Stimulated activated CD8-positive, alpha-beta memory T cell treated with anti-CD3 and anti-CD28 coated beads, Interleukin-15, amount 100 ng/mL, for 24 hours (primary cell): ENCODE measurements around the gene RGL4.
"Not testable (repeated sequence)": the region's sequence is repeated elsewhere in the genome, so short reads cannot be mapped to it uniquely, and the experiment has no call there.

Experiments
- DNase-seq: peaks from one replicate; pipeline ENCODE4 v3.0.0-alpha.2; 2020; ENCODE audit warnings: low read depth

Gene RGL4, protein sequence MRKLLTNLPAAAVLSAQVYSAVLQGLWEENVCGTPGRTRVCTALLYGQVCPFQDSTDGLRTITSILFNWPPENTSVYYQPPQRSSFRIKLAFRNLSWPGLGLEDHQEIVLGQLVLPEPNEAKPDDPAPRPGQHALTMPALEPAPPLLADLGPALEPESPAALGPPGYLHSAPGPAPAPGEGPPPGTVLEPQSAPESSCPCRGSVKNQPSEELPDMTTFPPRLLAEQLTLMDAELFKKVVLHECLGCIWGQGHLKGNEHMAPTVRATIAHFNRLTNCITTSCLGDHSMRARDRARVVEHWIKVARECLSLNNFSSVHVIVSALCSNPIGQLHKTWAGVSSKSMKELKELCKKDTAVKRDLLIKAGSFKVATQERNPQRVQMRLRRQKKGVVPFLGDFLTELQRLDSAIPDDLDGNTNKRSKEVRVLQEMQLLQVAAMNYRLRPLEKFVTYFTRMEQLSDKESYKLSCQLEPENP

DNA sequence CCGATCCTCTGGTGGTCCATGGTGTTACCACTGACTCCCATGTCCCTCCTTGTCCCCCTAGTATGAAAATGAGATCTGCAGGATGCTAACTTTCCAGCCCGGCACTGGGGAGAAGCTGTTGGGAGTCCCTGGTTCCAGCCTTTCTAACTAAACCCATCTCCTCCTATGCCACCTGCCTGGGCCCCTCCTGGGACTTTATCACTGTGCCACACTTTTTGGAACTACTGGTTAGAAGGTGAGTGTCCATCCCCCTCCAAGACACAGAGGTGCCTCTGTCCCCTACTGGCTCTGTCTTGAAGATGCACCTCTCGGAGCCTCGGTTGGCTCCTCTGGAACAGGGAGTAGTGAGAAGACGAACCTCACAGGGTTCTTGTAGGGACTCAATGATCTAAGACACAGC is at the start of gene RGL4:
Gene RGL4, plus strand, starts transcription at position 301 of the 400 bp plus-strand sequence. CDS start 1,018 bp downstream, outside the sequence.
- no peak for DNase-seq

DNA sequence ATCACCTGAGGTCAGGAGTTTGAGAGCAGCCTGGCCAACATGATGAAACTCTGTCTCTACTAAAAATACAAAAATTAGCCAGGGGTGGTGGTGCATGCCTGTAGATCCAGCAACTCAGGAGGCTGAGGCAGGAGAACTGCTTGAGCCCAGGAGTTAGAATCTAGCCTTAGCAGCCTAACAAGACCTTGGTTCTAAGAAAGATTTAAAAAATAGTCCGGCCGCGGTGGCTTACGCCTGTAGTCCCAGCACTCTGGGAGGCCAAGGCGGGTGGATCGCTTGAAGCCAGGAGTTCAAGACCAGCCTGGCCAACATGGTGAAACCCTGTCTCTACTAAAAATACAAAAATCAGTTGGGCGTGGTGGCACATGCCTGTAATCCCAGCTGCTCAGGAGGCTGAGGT is 44.3 kb upstream of the RGL4 start:
- DNase-seq, result not testable (repeated sequence)

DNA sequence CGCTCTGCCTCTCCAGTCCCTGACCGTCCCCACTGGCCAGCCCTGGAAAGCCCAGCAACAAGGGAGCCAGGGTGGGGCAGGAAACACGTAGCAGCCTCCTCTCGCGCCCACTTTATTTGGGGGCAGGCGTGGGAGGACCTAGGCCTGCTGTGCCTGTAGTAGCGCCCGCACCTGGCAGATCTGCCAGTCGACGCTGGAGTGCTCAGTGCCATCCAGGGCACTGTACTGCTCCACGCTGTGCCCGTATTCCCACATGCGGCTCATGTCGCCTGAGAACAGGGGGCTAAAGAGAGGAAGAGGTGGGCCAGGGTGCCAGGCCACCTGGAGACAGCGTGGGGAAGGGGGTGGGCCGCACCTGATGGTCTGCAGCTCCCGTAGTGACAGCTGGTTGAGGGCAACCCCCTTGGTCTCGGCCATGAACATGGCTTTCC is 41.7 kb upstream of the RGL4 start:
- DNase-seq, result no peak

DNA sequence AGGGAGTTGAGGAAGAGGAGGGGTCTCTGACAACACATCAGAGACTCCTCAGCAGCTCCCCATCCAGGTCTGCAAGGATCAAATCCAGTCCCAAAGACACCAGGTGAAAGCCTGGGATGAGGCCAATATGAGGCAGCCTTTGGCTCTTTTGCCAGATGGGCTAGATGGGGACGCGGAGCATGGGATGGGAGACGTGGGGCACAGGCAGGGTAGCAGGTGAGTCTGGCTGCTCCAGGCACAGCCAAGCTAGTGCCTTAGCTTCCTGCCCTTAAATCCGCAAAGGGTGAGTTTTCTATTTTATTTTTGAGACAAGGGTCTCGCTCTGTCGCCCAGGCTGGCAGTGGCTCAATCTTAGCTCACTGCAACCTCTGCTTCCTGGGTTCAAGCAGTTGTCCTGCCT is 39.1 kb upstream of the RGL4 start:
- DNase-seq, result no peak

DNA sequence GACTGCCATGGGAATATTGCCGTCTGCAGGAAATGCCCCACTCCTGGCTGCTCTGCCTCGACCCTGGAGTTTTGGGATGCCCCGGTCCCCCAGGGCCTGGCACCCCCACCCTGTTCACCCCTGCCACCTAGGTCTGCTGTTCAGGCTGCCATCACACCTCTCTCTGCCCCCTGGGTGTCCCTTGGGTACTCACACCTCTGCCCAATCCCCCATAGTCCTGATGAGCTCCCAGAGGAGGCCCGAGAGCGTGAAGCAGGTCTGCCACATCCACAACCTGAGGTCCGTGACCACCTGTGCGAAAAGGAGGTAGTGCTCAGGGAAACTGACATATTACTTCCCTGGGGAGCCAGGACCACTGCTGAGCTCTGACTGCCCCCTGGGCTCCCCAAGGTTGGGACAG is 38.5 kb upstream of the RGL4 start:
- DNase-seq, result no peak

DNA sequence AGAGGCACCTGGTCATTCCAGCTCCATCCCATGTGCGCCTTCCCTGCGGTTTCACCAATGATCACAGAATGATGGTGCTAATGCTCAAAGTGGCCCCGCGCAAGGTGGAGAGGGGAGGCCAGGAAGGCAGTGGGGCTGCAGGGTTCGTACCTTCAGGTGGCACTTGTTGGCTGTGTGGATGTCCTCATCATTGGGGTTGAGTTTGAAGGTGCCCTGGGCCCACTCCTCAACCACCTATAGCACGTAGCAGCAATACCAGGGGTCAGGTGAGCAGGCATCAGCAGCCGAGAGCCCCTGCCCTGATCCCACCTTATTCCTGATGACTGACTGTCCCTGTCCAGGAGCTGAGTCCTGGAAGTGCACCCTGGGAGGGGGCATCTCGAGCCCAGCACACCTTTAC is 38.1 kb upstream of the RGL4 start:
- DNase-seq, result no peak

DNA sequence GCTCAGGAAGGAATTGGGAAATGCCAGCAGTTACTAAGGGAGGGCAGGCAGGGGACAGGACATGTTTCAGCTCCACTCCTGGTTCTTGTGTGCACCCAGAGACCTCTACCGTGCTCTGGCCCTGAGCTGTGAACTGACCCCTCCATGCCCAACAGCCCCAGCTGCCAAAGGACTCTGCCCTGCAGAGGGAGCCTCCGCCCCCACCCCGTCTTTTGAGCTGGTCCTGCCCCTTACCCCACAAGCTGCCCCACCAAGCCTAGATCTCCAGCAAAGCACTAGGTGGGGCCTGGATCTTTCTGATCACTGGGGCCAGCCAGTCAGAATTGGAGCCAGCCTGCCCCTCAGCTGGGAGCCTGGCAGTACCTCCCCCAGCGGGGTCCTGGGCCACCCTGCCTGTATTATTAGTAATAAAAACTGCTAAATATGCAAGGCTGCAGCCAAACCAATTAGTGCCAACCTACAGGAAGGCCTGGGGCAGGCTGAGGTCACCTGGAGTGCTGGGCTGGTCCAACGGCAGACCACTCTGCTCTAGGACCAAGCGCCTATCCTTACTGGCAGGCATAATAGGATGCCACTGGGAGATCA is 34.8 kb upstream of the RGL4 start:
- no peak for DNase-seq

DNA sequence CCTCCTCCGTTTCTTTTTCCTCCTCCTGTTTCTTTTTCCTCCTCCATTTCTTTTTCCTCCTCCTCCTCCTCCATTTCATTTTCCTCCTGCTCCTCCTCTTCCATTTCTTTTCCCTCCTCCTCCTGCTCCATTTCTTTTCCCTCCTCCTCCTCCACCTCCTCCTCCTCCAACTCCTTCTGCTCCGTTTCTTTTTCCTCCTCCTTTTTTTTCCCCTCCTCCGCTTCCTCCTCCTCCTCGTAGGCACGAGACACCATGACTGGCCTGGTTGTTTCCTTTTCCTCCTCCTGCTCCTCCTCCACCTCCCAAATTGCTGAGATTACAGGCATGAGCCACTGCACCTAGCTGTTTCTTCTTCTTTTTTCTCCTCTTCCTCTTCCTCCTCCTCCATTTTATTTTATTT is 33.1 kb upstream of the RGL4 start:
- DNase-seq, result no peak

DNA sequence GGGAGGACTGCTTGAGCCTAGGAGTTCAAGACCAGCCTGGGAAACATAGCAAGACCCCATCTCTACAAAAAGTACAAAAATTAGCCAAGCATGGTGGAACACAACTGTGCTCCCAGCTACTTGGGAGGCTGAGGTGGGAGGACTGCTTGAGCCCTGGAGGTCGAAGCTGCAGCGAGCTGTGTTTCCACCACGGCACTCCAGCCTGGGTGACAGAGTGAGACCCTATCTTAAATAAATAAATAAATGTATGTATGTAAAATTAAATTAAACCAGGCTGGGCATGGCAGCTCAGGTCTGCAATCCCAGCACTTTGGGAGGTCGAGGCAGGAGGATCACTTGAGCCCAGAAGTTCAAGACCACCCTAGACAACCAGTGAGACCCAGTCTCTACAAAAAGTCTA is 30.4 kb upstream of the RGL4 start:
- not testable (repeated sequence) for DNase-seq

DNA sequence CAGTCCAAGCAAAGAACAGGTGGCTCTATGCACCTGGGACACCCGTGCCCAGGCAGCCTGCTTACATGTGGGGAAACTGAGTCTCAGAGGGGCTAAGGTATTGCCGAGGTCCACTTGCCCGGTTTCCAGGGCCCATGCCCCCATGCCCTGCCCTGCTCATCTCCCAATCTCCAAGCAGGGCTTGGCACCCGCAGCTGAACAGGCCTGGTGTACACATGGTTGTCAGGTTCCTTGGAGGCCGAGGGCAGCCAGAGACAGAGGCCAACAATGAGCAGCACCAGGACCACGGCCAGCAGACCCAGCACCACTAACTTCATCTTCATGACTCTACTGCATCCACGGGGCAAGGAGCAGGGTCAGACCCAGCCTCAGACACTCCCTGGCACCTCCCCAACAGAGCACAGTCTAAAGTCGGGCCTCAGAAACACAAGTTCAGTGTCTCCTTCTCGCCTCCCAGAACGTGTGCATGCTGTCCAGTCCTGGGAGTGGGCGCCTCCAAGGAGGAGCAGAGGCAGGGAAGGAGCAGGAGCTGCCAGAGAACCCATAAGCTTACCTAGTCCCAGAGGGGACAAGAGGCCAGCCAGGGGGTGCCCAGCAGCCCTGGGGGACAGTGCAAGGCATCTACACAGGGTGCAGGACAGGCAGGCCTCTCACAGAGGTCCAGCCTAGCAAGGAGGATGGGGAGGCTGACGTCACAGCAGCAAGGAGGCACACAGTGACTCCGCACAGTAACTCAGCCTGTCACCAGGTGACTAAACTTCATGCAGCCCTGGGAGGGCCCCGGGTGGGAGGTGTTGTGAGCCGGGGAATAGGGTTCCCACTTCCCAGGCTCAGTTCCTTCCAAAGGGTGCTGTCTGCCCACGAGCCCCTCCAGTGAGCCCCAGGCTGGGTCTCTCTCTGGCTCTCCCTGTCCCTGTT is 20.2 kb upstream of the RGL4 start:
- DNase-seq, result no peak

DNA sequence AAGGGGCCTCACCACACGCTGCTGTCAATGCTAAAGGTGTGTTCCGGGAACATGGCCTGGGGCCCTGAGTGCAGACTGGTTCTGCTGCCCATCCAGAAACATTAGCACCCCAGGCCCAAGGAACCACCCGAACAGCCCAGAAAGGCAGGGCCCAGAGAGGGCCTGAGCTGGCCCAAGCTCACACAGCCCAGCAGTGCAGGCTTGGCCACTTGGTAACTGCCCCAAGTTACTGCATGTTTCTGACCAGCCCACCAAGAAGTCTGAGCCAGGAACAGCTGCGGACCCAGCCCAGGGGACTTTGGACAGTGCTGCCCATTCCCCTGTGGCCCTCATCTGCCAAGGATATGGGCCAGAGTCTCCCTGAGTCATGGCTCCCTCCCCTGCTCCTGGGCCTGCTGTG is 19.4 kb upstream of the RGL4 start:
- not testable (repeated sequence) for DNase-seq

DNA sequence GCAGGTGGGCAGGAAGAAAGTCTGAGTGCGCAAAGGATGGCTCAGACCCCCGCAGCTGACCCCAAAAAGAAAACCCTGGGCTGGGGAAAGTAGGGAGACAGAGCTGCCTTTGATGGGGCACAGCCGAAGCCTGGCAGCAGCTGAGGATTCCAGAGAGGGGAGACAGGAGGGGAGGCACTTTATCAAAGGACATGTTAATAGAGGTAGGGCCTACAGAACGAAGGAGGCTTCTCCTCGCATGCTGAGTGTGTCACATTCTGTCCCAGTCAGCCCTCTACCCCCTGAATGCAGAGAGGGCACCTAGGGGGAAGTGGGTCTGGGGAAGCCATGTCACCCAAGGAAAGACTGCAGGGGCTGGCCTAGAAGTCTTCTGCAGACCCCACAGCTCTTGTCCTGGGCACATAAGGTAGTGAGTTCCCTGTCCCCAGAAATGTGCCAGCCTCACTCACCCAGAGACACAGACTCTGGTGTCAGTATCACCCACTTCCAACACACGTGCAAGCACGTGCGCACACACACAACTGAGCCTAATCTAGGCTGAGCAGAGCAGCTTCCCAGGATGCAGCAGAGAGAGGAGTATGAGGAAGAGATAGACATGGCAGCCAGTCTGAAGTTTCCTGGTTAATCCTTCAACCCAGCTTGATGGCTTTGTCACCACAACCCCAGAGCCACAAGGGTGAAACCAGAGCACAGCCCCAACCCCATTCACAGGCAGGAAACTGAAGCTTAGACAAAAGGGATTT is 18.3 kb upstream of the RGL4 start:
- not testable (repeated sequence) for DNase-seq

DNA sequence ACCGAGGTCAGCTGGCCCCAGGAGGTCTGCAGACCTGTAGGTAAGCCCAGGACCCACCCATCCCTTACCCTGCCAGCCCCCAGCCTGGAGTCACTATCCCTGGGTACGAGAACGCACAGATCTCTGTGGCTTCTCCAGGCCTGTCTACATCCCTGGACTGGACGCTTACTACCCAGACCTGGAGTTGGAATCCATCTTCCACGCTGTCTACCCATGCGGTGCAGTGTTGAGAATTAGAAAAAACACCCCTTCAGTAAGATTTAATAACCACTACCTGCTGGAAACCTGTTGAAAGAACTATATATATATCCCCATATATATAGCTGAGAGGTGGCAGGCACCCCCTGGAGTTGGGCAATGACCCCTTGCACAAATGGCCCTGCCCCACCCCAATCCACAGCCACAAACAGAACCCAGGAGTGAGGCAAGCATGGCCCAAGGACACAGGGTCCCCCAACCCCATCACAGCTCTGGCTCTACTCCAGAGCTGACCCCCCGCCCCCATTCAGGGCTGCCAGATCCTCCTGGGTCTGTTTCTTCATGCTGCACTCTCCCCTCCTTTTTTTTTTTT is 17.7 kb upstream of the RGL4 start:
- no peak for DNase-seq

DNA sequence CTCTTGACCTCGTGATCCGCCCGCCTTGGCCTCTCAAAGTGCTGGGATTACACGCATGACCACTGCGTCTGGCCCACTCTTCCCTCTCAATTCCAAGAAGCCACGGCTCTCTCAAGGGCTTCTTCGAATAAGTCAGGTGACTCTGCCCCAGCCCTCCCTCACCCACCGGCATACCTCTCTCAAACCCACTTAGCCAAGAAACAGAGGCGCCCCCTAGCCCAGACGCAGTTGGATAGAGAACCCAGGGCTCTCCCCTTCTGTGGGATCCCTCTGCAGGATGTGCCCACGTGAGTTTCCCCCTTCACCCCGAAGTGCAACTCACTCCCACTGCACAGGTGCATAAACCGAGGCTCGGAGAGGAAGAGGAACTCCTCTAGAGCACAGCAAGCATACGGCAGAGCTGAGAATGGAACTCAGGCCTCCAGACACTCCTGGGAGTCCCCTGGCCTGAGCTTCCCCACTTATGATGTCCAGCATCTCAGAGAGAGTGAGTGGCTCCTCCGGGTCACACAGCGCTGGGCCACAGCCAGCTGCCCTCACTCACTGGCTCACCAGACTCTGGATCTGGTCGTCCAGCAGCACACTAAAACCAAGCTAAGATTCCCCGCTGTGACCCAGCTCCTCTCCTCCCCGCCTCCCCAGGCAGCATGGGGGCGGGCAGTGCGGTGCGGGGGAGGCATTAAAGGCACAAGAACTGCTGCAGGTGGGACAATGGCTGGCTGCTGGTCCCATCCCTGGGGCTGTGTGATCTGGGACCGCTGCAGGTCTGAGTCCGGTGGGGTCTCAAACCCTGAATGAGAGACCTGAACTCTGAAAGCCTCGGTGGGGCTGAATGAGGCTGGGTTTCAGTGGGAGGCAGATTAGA is 16.8 kb upstream of the RGL4 start:
- DNase-seq, result no peak

DNA sequence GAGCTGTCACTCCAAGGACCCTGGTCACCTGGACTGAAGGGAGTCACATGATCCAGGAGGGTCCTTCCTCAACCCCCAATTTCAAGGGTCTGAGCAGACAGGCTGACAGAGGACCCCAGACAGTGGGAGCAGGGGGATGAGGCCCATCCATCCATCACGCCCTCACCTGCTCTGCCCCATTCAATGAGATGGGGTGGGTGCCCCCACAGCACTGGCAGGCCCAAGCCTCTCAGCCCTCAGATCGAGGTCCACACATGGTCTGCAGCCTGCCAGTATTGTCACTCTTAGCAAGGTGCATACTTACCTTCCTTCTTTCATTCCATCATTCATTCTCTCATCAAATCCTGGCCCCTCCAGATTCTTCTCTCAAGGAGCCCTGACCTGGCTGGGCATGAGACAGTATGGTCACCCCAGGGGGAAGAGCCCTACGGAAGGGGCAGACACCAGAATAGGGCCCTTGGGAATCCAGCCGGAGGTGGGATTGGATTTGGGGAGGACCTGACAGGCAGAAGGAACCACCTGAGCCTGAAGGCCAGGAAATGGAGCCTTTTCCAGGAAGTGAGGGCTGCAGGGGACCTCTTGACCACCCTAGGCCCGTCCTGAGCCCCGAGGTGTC is 15.8 kb upstream of the RGL4 start:
- not testable (repeated sequence) for DNase-seq

DNA sequence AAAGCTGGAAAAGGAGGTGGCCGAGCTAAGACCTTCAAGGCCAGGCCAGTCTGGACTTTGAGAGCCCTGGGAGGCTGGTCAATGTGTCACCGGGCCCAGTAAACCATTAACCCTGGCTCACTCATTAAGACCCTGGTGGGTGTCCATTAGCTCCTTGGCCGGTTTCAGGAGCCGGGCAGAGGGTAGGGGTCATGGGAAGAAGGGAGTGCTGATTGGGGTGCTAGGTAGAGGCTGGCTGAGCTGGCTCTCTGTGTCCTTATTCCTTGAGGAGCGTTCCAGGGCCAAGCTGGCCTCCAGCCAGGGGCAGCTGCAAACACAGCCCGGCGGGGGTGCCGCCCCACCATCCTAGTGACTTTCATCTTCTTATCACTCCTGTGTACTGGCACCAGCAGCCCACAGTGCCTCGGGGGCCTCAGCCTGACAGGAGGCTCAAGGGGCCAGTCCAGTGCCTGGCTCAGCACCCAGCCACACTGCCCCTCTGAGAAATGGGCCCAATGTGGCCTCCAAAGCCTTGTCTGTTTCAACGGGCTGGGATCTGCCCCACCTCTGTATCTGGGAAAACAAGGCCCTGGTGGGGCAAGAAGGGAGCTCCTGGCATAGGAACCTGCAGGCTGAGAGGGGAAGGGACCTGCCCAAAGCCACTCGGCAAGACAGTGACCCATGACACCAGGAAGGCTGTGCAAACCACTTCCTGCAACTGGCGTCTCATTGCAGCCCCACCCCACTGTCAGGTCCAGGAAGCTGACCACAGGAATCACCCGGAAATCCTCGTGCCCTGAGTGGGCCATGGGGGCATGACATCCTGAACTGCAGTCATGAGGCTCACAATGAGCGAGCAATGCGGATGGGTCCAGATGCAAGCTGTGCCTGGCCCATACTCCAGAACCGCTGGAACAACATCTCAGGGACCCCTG is 15.1 kb upstream of the RGL4 start:
- no peak for DNase-seq

DNA sequence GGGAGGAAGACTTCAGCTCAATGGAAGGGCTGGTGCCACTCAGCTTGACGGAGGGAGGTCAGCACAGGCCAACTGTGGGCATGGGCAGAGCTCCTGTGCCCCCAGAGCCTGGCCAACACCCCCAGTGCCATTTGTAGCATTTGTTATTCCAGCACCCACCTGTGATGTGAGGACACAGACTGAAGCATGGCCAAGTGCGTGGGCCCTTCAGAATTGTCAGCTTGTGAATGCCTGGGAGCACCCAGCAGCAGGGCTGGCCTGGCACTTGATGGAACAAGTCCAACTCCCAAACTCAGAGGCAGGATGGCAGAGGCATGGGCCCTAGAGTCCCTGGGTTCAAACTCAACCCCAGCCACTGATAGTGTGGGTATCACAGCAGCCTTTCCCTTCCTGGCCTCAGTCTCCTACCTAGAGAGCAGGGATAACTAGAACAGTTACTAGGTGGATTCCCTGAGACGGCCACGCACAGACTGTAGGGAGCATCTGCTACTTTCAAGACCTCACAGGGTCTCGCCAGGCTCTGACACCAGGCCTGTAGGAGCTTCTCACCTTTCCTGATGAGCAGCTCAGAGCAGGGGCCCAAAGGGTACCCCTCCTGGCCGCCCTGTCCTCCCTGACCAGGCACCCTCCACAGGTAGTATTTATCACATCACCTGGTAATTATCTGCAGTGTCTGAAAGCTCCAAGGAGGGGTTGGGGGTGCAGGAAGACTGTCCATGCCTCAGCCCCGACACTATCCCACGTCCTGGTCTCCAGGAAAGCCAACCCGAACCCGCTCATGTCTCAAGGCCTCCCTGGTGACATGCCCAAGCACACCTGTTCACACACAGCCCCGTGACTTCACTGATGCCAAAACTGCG is 13.7 kb upstream of the RGL4 start:
- not testable (repeated sequence) for DNase-seq

DNA sequence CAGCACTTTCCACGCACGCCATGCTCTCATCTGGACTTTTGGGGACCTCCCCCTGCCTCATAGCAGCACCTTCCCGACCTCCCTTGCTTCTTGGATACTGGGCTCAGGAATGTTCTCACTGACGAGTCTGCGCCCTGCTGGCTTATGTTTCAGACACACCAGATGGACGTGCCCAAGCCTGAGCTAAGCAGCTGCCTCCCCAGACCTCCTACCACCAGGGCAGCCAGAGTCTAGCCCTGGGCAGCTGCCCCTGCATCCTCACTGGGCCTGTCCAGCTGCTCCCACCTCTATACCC is 13.2 kb upstream of the RGL4 start:
- DNase-seq, result no peak
